ENCODE results near the gene KMT2A.

KMT2A gene

DNA sequence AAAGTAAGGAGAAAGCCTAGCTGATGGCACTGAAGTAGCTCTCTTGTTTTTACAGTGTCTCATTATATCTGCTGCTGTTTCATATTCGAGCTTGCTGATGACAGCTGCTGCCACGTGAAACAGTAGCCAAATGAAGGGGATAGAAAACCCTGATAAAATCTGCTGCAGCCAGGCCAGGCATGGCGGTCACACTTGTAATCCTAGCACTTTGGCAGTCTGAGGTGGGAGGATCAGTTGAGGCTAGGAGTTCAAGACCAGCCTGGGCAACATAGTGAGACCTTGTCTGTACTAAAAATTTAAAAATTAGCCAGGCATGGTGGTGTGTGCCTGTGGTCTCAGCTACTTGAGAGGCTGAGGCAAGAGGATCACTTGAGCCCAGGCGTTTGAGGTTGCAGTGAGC lies 116.0 kb downstream of the KMT2A start:
- no peak overlapping the region for H3K4me3 ChIP-seq (ENCODE audit: low read length)
- TF ChIP-seq, protein P1, sequence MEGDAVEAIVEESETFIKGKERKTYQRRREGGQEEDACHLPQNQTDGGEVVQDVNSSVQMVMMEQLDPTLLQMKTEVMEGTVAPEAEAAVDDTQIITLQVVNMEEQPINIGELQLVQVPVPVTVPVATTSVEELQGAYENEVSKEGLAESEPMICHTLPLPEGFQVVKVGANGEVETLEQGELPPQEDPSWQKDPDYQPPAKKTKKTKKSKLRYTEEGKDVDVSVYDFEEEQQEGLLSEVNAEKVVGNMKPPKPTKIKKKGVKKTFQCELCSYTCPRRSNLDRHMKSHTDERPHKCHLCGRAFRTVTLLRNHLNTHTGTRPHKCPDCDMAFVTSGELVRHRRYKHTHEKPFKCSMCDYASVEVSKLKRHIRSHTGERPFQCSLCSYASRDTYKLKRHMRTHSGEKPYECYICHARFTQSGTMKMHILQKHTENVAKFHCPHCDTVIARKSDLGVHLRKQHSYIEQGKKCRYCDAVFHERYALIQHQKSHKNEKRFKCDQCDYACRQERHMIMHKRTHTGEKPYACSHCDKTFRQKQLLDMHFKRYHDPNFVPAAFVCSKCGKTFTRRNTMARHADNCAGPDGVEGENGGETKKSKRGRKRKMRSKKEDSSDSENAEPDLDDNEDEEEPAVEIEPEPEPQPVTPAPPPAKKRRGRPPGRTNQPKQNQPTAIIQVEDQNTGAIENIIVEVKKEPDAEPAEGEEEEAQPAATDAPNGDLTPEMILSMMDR (conservative IDR thresholded peaks at IDR 0.05; ENCODE audit: low read length), result no peak
- DNase-seq (ENCODE audit: low read depth), result no peak

GRCh38 chr11:118560806-118561205 lies 124.5 kb downstream of the KMT2A start:
- TF ChIP-seq, protein P1 (conservative IDR thresholded peaks at IDR 0.05; ENCODE audit: low read length), result no peak
- DNase-seq (ENCODE audit: low read depth), result no peak

GRCh38 chr11:118565051-118565450 lies 128.8 kb downstream of the KMT2A start:
- peak overlapping the region; percentile 66 for H3K4me3 ChIP-seq (ENCODE audit: low read length)
- peak; percentile 50 for DNase-seq (ENCODE audit: low read depth)
- TF ChIP-seq, protein P1 (conservative IDR thresholded peaks at IDR 0.05; ENCODE audit: low read length), result no peak

More at GRCh38 chr11:118560806-118561205, 124.5 kb downstream of the KMT2A start:
- no peak overlapping the region for H3K4me3 ChIP-seq (ENCODE audit: low read length)

GRCh38 chr11:118569670-118570069 lies 133.4 kb downstream of the KMT2A start:
- H3K4me3 ChIP-seq (ENCODE audit: low read length), result no peak overlapping the region
- no peak for DNase-seq (ENCODE audit: low read depth)
- TF ChIP-seq, protein P1 (conservative IDR thresholded peaks at IDR 0.05; ENCODE audit: low read length), result no peak

- H3K4me3 ChIP-seq (ENCODE audit: low read length), result no peak overlapping the region
- no peak for DNase-seq (ENCODE audit: low read depth)
- TF ChIP-seq, protein P1 (conservative IDR thresholded peaks at IDR 0.05; ENCODE audit: low read length), result no peak
Observed at GRCh38 chr11:118570787-118571186, 134.5 kb downstream of the KMT2A start.

DNA sequence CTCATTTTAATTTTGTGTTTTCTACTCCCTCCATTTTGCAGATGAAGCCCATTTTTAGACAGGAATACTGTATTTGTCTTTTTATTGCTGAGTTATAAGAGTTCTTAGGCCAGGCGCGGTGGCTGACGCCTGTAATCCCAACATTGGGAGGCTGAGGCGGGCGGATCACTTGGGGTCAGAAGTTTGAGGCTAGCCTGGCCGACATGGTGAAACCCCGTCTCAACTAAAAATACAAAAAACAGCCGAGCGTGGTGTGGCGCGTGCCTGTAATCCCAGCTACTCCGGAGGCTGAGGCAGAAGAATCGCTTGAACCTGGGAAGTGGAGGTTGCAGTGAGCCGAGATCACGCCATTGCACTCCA lies 135.4 kb downstream of the KMT2A start:
- peak; percentile 20 for DNase-seq (ENCODE audit: low read depth)
- peak overlapping the region; percentile 93 for H3K4me3 ChIP-seq (ENCODE audit: low read length)

GRCh38 chr11:118572061-118572980 lies 136.0 kb downstream of the KMT2A start, which contains the start of gene ARCN1:
ARCN1 (plus strand) TSS chr11:118572409; CDS start chr11:118572548, 139 bp downstream.
- DNase-seq (ENCODE audit: low read depth), result peak; percentile 79

More at GRCh38 chr11:118572061-118572980, 136.0 kb downstream of the KMT2A start, which contains the start of gene ARCN1:
- TF ChIP-seq, protein P1 (conservative IDR thresholded peaks at IDR 0.05; ENCODE audit: low read length), result no peak
- peak within 1 kb of the TSS; percentile 93 for H3K4me3 ChIP-seq (ENCODE audit: low read length)

Data from AG10803 (cell line).